Activated CD8-positive, alpha-beta T cell treated with anti-CD3 and anti-CD28 coated beads for 36 hours (primary cell): ENCODE results near the gene HAVCR2. TPM values are rescaled to one million over a fixed set of nuclear protein-coding genes. Genes with fewer than 3 reads are reported as not detected.
"Not testable (repeated sequence)": the region's sequence is repeated elsewhere in the genome, so short reads cannot be mapped to it uniquely, and the experiment has no call there.

ENCODE experiments used
- ATAC-seq: fragments of 200-7000 bp; cut with Tn5 transposase; one replicate; pipeline ENCODE4 v1.10.0; 2021; ENCODE audit warnings: mild to moderate bottlenecking, moderate library complexity
- CTCF ChIA-PET: fragments of 350-600 bp; sonication (Branson Sonifier 250); formaldehyde crosslinking; loops from one replicate; lab custom pipeline; 2021; ENCODE audit warnings: antibody characterized with exemption; lab: Charles Lee
- POLR2A ChIA-PET: fragments of 350-600 bp; sonication (Branson Sonifier 250); formaldehyde crosslinking; loops from one replicate; lab custom pipeline; 2021; ENCODE audit warnings: antibody characterized with exemption; lab: Charles Lee
- DNase-seq: peaks from one replicate; pipeline ENCODE4 v3.0.0-alpha.2; 2020
- H3K27ac Mint-ChIP-seq: one replicate; pipeline ENCODE4 v1.8.0; 2021; ENCODE audit warnings: mild to moderate bottlenecking, mixed read lengths
- H3K27me3 Mint-ChIP-seq: one replicate; pipeline ENCODE4 v1.8.0; 2021; ENCODE audit warnings: mixed read lengths
- H3K36me3 Mint-ChIP-seq: one replicate; pipeline ENCODE4 v1.8.0; 2021; ENCODE audit warnings: low read depth, mixed read lengths
- H3K4me1 Mint-ChIP-seq: one replicate; pipeline ENCODE4 v1.8.0; 2021; ENCODE audit warnings: low read depth, mixed read lengths
- H3K4me3 Mint-ChIP-seq: one replicate; pipeline ENCODE4 v1.8.0; 2021; ENCODE audit warnings: mild to moderate bottlenecking, moderate library complexity, mixed read lengths
- H3K9me3 Mint-ChIP-seq: one replicate; pipeline ENCODE4 v1.8.0; 2021; ENCODE audit warnings: mixed read lengths
- intact Hi-C: fragments of 100-400 bp; cut with micrococcal nuclease; formaldehyde crosslinking; loops from one replicate; pipeline ENCODE4 v1.10.0; 2022
- total RNA-seq, 2 experiments: library from RNA; stranded (reverse); gene quantifications; one replicate each; pipeline ENCODE4 v1.2.3, GENCODE V29; 2021
- TF ChIP-seq, protein P1 (sequence below): fragments of 200-600 bp; IDR thresholded peaks from one replicate; pipeline ENCODE4 v1.8.0; 2022; ENCODE audit warnings: antibody characterized with exemption, mild to moderate bottlenecking

The HAVCR2 gene
- total RNA-seq, 2 experiments from 2014 or later = 28.7 to 34.6 TPM

- no peaks in the 10 kb centered on the region for H3K27me3 Mint-ChIP-seq
- CTCF ChIA-PET = no interaction called here
- no peak overlapping the region for H3K4me3 Mint-ChIP-seq
- H3K27ac Mint-ChIP-seq = no peak overlapping the region
- DNase-seq (no peak), ATAC-seq (no peak)
- POLR2A ChIA-PET = interaction anchor here (0.6 kb wide), 1 partner anchor 261 kb away, joined by 3 read pairs; no protein-coding TSS in a partner anchor
- no peaks in the 10 kb centered on the region for H3K36me3 Mint-ChIP-seq
- TF ChIP-seq, protein P1, sequence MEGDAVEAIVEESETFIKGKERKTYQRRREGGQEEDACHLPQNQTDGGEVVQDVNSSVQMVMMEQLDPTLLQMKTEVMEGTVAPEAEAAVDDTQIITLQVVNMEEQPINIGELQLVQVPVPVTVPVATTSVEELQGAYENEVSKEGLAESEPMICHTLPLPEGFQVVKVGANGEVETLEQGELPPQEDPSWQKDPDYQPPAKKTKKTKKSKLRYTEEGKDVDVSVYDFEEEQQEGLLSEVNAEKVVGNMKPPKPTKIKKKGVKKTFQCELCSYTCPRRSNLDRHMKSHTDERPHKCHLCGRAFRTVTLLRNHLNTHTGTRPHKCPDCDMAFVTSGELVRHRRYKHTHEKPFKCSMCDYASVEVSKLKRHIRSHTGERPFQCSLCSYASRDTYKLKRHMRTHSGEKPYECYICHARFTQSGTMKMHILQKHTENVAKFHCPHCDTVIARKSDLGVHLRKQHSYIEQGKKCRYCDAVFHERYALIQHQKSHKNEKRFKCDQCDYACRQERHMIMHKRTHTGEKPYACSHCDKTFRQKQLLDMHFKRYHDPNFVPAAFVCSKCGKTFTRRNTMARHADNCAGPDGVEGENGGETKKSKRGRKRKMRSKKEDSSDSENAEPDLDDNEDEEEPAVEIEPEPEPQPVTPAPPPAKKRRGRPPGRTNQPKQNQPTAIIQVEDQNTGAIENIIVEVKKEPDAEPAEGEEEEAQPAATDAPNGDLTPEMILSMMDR = no peak
- H3K9me3 Mint-ChIP-seq = no peaks in the 10 kb centered on the region
- no peaks in the 10 kb centered on the region for H3K4me1 Mint-ChIP-seq
- intact Hi-C loops = no loop called here
Observed at GRCh38 chr5:157063776-157064430, 44.9 kb downstream of the HAVCR2 start.

DNA sequence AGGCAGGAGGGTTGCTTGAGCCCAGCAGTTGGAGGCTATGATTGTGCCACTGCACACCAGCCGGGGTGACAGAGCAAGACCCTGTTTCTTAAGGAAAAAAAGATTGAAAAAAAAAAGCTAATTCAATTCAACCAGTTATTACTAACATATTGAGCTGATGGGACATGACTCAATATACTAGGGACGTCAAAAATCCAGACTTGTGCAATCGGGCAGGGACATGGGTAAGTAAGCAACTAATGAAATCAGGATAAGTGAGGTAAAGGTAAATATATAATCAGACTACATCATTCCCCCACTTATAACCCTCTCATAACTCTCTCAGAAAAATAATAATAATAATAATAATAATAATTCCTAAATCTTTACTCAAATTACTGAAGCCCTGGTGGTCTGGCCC is 49.0 kb downstream of the HAVCR2 start:
- POLR2A ChIA-PET = no interaction called here
- Mint-ChIP-seq H3K27ac (no peak overlapping the region), H3K4me3 (no peak overlapping the region), H3K4me1 (no peaks in the 10 kb centered on the region), H3K27me3 (no peaks in the 10 kb centered on the region), H3K36me3 (no peaks in the 10 kb centered on the region), H3K9me3 (no peaks in the 10 kb centered on the region)
- intact Hi-C loops = no loop called here
- TF ChIP-seq, protein P1 = no peak
- CTCF ChIA-PET = interaction anchor here (1.1 kb wide), 1 partner anchor 9 kb away, joined by 4 read pairs; no protein-coding TSS in a partner anchor
- DNase-seq (no peak), ATAC-seq (no peak)

DNA sequence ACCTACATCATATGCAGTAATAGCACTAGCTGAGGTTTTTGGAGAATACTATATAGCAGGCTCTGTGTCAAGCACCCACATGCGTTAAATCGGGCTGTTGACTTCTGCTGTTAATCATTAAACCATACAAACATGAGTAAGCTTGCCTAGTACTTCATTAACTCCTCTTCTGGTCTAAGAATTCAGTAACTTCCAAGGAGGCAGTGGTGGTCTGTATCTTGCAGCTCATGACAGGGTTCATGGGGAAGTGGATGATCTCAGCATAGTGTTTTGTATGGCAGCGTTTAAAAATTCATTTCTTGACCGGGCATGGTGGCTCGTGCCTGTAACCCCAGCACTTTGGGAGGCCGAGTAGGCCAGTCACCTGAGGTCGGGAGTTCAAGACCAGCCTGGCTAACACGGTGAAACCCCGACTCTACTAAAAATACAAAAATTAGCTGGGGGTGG is 49.7 kb downstream of the HAVCR2 start, which contains the start of gene HAVCR1:
Gene HAVCR1, minus strand, starts transcription at position 24 of the 447 bp plus-strand sequence. CDS start 1,173 bp downstream, outside the sequence.
- no peak within 1 kb of the TSS for H3K27ac Mint-ChIP-seq
- intact Hi-C loops = no loop called here
- no peaks in the 10 kb centered on the region for H3K4me1 Mint-ChIP-seq
- H3K27me3 Mint-ChIP-seq = no peaks in the 10 kb centered on the region
- TF ChIP-seq, protein P1 = no peak
- ChIA-PET POLR2A (interaction anchor here (0.6 kb wide), 1 partner anchor 14 kb away, joined by 4 read pairs; no protein-coding TSS in a partner anchor), CTCF (interaction anchor here (0.5 to 1.1 kb wide), 2 partner anchors 9 to 736 kb away, joined by 3 to 4 read pairs; no protein-coding TSS in a partner anchor)
- DNase-seq = no peak
- ATAC-seq = no peak
- H3K36me3 Mint-ChIP-seq = no peaks in the 10 kb centered on the region
- no peak within 1 kb of the TSS for H3K4me3 Mint-ChIP-seq
- no peaks in the 10 kb centered on the region for H3K9me3 Mint-ChIP-seq

GRCh38 chr5:157057459-157058370 is 51.1 kb downstream of the HAVCR2 start:
- no peak for DNase-seq
- Mint-ChIP-seq H3K4me3 (no peak overlapping the region), H3K9me3 (no peaks in the 10 kb centered on the region), H3K27ac (no peak overlapping the region), H3K27me3 (no peaks in the 10 kb centered on the region), H3K36me3 (no peaks in the 10 kb centered on the region), H3K4me1 (no peaks in the 10 kb centered on the region)
- intact Hi-C loops = no loop called here
- ChIA-PET POLR2A (interaction anchor here (0.6 kb wide), 1 partner anchor 474 kb away, joined by 3 read pairs; no protein-coding TSS in a partner anchor), CTCF (no interaction called here)
- peak; percentile 24 for ATAC-seq
- TF ChIP-seq, protein P1 = no peak

DNA sequence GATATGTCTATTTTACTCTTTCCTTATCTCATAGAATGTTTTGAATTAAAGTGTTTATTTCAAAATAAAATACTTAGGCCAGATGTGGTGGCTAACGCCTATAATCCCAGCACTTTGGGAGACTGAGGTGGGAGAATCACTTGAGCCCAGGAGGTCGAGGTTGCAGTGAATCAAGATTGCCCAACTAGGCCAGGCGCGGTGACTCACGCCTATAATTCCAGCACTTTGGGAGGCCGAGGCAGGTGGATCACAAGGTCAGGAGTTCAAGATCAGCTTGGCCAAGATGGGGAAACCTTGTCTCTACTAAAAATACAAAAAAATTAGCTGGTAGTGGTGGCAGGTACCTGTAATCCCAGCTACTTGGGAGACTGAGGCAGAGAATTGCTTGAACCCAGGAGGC is 52.0 kb downstream of the HAVCR2 start:
- H3K27ac Mint-ChIP-seq, H3K36me3 Mint-ChIP-seq, H3K27me3 Mint-ChIP-seq, POLR2A ChIA-PET, DNase-seq, H3K9me3 Mint-ChIP-seq, ATAC-seq, intact Hi-C loops, CTCF ChIA-PET, H3K4me3 Mint-ChIP-seq, H3K4me1 Mint-ChIP-seq: not testable (repeated sequence)
